ENCODE data around the gene SRGAP1.

DNA sequence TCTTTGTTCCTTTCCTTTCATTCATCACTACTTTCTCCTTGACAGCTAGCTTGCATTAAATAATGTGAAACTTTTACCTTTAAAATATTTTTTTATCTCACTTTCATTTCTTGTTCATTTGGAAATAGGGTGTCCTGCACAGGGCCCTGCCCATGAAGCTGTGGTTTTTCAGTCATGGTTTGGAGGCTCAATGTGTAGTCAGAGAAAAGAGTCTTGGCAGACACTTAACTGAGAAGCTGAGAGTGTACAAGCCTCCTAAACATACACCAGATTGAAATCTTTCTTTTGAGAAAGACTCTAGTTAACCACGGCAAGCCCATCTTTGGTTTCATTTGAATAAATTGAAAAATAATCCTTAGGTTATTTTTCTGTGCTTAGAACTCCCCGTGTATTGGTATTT lies 303.4 kb downstream of the SRGAP1 start:
- TF ChIP-seq, protein P1, sequence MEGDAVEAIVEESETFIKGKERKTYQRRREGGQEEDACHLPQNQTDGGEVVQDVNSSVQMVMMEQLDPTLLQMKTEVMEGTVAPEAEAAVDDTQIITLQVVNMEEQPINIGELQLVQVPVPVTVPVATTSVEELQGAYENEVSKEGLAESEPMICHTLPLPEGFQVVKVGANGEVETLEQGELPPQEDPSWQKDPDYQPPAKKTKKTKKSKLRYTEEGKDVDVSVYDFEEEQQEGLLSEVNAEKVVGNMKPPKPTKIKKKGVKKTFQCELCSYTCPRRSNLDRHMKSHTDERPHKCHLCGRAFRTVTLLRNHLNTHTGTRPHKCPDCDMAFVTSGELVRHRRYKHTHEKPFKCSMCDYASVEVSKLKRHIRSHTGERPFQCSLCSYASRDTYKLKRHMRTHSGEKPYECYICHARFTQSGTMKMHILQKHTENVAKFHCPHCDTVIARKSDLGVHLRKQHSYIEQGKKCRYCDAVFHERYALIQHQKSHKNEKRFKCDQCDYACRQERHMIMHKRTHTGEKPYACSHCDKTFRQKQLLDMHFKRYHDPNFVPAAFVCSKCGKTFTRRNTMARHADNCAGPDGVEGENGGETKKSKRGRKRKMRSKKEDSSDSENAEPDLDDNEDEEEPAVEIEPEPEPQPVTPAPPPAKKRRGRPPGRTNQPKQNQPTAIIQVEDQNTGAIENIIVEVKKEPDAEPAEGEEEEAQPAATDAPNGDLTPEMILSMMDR (IDR thresholded peaks at IDR 0.05): no peak
- TF ChIP-seq POLR2AphosphoS5 (IDR thresholded peaks at IDR 0.05) (no peak), POLR2A (IDR thresholded peaks at IDR 0.05; ENCODE audit: low read depth) (no peak)
